Prostate gland (tissue), 2 donors: ENCODE measurements around the gene NFATC3. TPM values are rescaled to one million over a fixed set of nuclear protein-coding genes. Genes with fewer than 3 reads are reported as not detected.
"Not testable (repeated sequence)": the region's sequence is repeated elsewhere in the genome, so short reads cannot be mapped to it uniquely, and the experiment has no call there.

Experiments used
- DNase-seq: peaks from one replicate; pipeline ENCODE4 v3.0.0-alpha.2; 2019; ENCODE audit warnings: low spot score
- H3K27ac ChIP-seq, 2 donors: fragments of 200-600 bp; sonication (generic); 2 replicates each; pipeline ENCODE4 v1.5.1; 2017 to 2019
- H3K27me3 ChIP-seq: fragments of 200-600 bp; sonication (generic); replicated peaks from 2 replicates; pipeline ENCODE4 v1.5.1; 2019; ENCODE audit not compliant: insufficient read depth
- H3K36me3 ChIP-seq, 2 donors: fragments of 200-600 bp; sonication (generic); 1 replicate in 1 of 2; 2 replicates in 1 of 2; pipeline versions ENCODE4 v1.5.1 to v1.8.1; 2017 to 2019
- H3K4me1 ChIP-seq: fragments of 200-600 bp; sonication (generic); replicated peaks from 2 replicates; pipeline ENCODE4 v1.5.1; 2019
- H3K4me3 ChIP-seq, 2 donors: fragments of 200-600 bp; sonication (generic); 2 replicates each; pipeline ENCODE4 v1.5.1; 2017 to 2019
- H3K9me3 ChIP-seq: fragments of 200-600 bp; sonication (generic); 2 replicates; pipeline ENCODE4 v1.5.1; 2017
- POLR2A ChIP-seq: fragments of 450-650 bp; IDR thresholded peaks from one replicate; pipeline ENCODE4 v1.6.1; 2016; ENCODE audit warnings: antibody characterized with exemption, mild to moderate bottlenecking
- POLR2AphosphoS5 ChIP-seq: sonication (generic); formaldehyde crosslinking; IDR thresholded peaks from one replicate; pipeline ENCODE4 v1.6.1; 2017; ENCODE audit warnings: antibody characterized with exemption
- WGBS: methylation state at CpG from one replicate; pipeline ENCODE4 v1.1.5; 2018; 5-methylcytosine and 5-hydroxymethylcytosine counted together
- intact Hi-C: fragments of 100-400 bp; cut with DNase I; formaldehyde crosslinking; loops from one replicate; pipeline ENCODE4 v1.14.2; 2022
- total RNA-seq, 2 donors: library from RNA; depleted of rRNA; stranded (reverse); fragments of >200 nt; gene quantifications; one replicate each; pipeline ENCODE4 v1.1.0, GENCODE V29; 2016
- TF ChIP-seq, protein P1 (sequence below), 4 experiments: fragments of 200-600 bp in 2 of 4; fragments of 450-650 bp in 2 of 4; sonication (generic) in 2 of 4; IDR thresholded peaks; 1 replicate in 3 of 4; 2 replicates in 1 of 4; pipeline ENCODE4 v1.5.1; 2016 to 2019; ENCODE audit warnings: antibody characterized with exemption in 4 of 4, mild to moderate bottlenecking in 2 of 4, moderate library complexity in 2 of 4

The NFATC3 gene
- total RNA-seq, 2 donors from 2014 or later: 36.6 to 84.1 TPM

DNA sequence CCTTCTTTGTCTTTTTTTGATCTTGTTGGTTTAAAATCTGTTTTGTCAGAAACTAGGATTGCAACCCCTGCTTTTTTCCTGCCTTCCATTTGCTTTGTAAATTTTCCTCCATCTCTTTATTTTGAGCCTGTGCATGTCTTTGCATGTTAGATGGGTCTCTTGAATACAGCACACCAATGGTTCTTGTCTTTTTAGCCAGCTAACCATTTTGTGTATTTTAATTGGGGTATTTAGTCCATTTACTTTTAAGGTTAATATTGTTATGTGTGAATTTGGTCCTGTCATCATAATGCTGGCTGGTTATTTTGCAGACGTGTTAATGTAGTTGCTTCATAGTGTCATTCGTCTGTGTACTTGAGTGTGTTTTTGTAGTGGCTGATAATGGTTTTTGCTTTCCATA, 26.2 kb downstream of the NFATC3 start:
- intact Hi-C loops: no loop called here
- TF ChIP-seq, protein P1, sequence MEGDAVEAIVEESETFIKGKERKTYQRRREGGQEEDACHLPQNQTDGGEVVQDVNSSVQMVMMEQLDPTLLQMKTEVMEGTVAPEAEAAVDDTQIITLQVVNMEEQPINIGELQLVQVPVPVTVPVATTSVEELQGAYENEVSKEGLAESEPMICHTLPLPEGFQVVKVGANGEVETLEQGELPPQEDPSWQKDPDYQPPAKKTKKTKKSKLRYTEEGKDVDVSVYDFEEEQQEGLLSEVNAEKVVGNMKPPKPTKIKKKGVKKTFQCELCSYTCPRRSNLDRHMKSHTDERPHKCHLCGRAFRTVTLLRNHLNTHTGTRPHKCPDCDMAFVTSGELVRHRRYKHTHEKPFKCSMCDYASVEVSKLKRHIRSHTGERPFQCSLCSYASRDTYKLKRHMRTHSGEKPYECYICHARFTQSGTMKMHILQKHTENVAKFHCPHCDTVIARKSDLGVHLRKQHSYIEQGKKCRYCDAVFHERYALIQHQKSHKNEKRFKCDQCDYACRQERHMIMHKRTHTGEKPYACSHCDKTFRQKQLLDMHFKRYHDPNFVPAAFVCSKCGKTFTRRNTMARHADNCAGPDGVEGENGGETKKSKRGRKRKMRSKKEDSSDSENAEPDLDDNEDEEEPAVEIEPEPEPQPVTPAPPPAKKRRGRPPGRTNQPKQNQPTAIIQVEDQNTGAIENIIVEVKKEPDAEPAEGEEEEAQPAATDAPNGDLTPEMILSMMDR (IDR thresholded peaks at IDR 0.05): no peak
- no peaks in the 10 kb centered on the region for H3K9me3 ChIP-seq
- DNase-seq: no peak
- no peaks in the 10 kb centered on the region for H3K4me1 ChIP-seq
- H3K27me3 ChIP-seq: no peaks in the 10 kb centered on the region
- H3K27ac ChIP-seq: no peak overlapping the region
- WGBS: 85% methylated on average over 2 of the region's 2 CpGs
- H3K4me3 ChIP-seq: no peak overlapping the region
- H3K36me3 ChIP-seq: no peaks in the 10 kb centered on the region

DNA sequence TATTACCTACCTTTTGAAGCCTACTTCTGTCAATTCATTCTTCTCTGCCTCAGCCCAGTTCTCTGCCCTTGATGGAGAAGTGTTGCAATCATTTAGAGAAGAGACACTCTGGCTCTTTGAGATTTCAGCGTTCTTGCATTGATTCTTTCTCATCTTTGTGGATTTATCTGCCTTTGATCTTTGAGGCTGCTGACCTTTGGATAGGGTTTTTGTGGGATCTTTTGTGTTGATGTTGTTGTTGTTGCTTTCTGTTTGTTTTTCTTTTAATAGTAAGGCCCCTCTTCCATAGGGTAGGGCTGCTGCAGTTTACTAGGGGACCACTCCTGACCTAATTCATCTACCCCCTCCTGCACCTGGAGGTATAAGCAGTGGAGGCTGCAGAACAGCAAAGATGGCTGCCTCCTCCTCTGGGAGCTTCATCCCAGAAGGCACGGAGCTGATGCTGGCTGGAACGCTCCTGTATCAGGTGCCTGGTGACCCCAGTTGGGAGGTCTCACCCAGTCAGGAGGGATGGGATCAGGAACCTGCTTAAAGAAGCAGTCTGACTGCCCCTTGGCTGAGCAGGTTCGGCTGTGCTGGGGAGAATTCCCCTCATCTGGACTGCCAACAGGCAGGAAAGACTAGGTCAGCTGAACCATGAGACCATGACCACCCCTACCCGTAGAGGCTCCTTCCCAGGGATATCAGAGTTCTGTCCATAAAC, 28.0 kb downstream of the NFATC3 start:
- Histone ChIP-seq H3K27me3 (no peaks in the 10 kb centered on the region), H3K27ac (no peak overlapping the region), H3K4me3 (no peak overlapping the region), H3K36me3 (no peaks in the 10 kb centered on the region), H3K4me1 (no peaks in the 10 kb centered on the region), H3K9me3 (no peaks in the 10 kb centered on the region)
- WGBS: 89% methylated on average over 5 of the region's 5 CpGs
- DNase-seq: no peak
- intact Hi-C loops: no loop called here
- no peak for TF ChIP-seq POLR2A
- TF ChIP-seq, protein P1 (IDR thresholded peaks at IDR 0.05): no peak
- TF ChIP-seq POLR2AphosphoS5: no peak

DNA sequence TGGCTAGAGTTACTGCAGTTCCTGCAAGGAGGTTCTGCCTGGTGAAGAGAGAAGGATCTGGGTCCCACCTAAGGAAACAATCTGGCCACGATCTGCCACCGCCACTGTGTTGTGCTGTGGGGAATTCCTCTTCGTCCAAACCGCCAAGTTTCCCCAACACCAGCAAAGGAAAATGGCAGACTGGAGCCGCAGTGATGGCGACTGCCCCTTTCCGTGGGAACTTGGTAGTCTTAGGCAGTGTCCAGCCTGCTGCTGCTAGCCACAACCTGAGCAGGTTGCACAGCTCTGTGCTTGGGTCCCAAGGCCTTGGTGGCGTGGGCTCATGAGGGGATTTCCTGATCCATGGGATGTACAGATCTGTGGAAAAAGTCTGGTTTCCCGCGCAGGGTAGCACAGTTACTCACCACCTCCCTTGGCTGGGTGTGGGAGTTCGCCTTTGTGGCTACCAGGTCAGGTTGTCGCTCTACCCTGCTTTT, 28.6 kb downstream of the NFATC3 start:
- TF ChIP-seq POLR2AphosphoS5 (no peak), POLR2A (no peak)
- TF ChIP-seq, protein P1 (IDR thresholded peaks at IDR 0.05): no peak
- Histone ChIP-seq H3K4me3 (no peak overlapping the region), H3K4me1 (no peaks in the 10 kb centered on the region), H3K27ac (no peak overlapping the region), H3K27me3 (no peaks in the 10 kb centered on the region), H3K9me3 (no peaks in the 10 kb centered on the region), H3K36me3 (no peaks in the 10 kb centered on the region)
- WGBS: 98% methylated on average over 12 of the region's 12 CpGs
- DNase-seq: no peak
- intact Hi-C loops: no loop called here

DNA sequence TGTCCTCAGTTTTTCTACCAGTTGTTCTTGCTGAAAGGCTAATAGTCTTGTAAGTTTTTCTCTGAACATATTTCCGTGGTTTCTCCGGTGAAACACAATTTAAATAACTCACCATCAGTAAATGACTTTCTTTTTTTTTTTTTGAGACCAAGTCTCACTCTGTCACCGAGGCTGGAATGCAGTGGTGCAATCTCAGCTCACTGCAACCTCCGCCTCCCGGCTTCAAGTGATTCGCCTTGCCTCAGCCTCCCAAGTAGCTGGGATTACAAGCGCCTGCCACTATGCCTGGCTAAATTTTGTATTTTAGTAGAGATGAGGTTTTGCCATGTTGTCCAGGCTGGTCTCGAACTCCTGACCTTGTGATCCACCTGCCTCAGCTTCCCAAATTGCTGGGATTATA, 29.8 kb downstream of the NFATC3 start:
- H3K4me3 ChIP-seq, H3K9me3 ChIP-seq, H3K4me1 ChIP-seq, H3K27ac ChIP-seq, intact Hi-C loops, DNase-seq, H3K36me3 ChIP-seq, H3K27me3 ChIP-seq: not testable (repeated sequence)
- WGBS: 96% methylated on average over 8 of the region's 8 CpGs

DNA sequence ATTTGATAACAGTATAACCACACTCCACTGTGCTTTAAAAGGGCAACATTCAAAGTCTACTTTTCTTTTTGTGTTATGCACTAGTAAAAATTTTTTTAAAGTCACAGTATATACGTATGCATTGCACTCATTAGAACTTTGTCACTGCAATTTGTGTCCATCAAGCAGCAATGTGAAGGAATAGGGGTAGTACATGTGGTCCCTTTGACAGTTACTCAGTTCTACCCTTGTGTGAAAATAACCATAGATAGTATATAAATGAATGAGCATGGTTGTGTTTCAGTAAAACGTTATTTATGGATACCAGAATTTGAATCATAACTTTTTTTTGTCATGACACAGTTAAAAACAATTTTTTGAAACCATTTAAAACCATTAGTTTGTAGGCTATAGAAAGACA, 30.7 kb downstream of the NFATC3 start:
- H3K27me3 ChIP-seq: no peaks in the 10 kb centered on the region
- no peak for DNase-seq
- intact Hi-C loops: no loop called here
- no peaks in the 10 kb centered on the region for H3K9me3 ChIP-seq
- no peak overlapping the region for H3K27ac ChIP-seq
- no peak overlapping the region for H3K4me3 ChIP-seq
- no peak for TF ChIP-seq POLR2AphosphoS5
- no peak for TF ChIP-seq POLR2A
- TF ChIP-seq, protein P1 (IDR thresholded peaks at IDR 0.05): no peak
- WGBS: 83% methylated on average over 2 of the region's 2 CpGs
- no peaks in the 10 kb centered on the region for H3K36me3 ChIP-seq
- no peaks in the 10 kb centered on the region for H3K4me1 ChIP-seq
